Activated CD8-positive, alpha-beta memory T cell treated with anti-CD3 and anti-CD28 coated beads, Interleukin-2, amount 50 U/mL, for 24 hours (primary cell): ENCODE data around the gene DOP1B.
"Not testable (repeated sequence)": the region's sequence is repeated elsewhere in the genome, so short reads cannot be mapped to it uniquely, and the experiment has no call there.

ENCODE experiments used
- DNase-seq: peaks from one replicate; pipeline ENCODE4 v3.0.0-alpha.2; 2020; ENCODE audit errors: extremely low read depth

Gene DOP1B

GRCh38 chr21:36175771-36176565 lies 19.3 kb downstream of the DOP1B start:
- DNase-seq: no peak

DNA sequence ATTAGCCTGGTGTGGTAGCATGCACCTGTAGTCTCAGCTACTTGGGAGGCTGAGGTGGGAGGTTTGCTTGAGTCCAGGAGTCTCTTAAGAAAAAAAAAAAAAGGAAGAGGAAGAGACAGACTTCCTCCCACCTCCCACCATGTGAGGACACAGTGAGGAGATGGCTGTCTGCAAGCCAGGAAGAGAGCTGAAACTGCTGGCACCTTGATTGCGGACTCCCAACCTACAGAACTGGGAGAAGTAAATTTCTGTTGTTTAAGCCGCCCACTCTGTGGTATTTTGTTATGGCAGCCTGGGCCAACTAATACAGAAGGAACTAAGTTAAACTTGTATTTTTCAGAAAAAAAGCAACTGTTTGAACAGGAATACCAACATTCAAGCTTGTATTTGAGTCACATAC lies 21.7 kb downstream of the DOP1B start:
- no peak for DNase-seq

DNA sequence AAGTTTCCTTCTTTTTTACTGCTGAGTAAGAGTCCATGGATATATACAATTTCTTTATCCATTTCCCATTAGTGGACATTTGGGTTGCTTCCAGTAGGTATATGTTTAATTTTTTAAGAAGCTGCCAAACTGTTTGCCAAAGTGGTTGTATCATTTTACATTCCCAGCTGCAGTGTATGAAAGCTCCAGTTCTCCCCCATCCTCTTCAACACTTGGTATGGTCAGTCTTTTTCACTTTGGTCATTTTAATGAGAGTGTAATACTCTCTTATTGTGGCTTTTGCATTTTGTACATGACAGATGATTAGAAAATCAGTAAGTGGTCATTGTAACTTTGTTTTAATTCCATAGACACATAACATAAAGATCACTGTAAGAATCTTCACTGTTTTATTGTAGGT lies 22.5 kb downstream of the DOP1B start:
- no peak for DNase-seq

DNA sequence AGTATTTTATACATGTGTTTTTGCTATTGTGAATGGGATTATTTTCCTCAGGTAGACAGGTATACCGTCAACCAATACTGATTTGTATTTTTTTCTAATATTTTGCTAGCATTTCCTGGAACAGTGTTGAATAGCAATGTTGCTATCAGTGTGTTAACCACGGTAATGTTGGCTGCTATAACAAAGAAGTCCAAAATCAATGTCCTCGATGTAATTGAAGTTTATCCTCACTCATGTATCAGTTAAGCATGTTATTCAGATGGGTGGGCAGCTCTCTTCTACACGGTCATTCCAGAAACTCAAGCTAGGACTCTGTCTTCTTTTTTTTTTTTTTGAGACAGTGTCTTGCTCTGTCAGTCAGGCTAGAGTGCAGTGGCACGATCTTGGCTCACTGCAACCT lies 24.3 kb downstream of the DOP1B start:
- DNase-seq: no peak

- no peak for DNase-seq
These were observed 26.6 kb downstream of the DOP1B start for GRCh38 chr21:36183144-36183795.

- no peak for DNase-seq
These were observed 27.9 kb downstream of the DOP1B start for GRCh38 chr21:36184545-36184944.

GRCh38 chr21:36185523-36185922 lies 28.9 kb downstream of the DOP1B start:
- no peak for DNase-seq

DNA sequence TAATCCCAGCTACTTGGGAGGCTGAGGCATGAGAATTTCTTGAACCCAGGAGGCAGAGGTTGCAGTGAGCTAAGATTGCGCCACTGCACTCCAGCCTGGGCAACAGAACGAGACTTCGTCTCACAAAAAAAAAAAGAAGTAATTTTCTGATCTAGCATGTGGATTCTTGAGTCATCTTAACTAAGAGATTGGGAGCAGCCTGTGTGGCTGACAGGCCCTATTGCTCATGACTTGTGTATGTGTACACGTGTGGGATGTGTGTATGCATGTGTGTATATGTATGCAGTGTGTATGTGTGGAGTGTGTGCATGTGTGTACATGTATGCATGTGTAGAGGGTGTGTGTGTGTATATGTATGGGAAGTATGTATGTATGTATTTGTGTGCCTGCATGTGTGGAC lies 29.5 kb downstream of the DOP1B start:
- no peak for DNase-seq

DNA sequence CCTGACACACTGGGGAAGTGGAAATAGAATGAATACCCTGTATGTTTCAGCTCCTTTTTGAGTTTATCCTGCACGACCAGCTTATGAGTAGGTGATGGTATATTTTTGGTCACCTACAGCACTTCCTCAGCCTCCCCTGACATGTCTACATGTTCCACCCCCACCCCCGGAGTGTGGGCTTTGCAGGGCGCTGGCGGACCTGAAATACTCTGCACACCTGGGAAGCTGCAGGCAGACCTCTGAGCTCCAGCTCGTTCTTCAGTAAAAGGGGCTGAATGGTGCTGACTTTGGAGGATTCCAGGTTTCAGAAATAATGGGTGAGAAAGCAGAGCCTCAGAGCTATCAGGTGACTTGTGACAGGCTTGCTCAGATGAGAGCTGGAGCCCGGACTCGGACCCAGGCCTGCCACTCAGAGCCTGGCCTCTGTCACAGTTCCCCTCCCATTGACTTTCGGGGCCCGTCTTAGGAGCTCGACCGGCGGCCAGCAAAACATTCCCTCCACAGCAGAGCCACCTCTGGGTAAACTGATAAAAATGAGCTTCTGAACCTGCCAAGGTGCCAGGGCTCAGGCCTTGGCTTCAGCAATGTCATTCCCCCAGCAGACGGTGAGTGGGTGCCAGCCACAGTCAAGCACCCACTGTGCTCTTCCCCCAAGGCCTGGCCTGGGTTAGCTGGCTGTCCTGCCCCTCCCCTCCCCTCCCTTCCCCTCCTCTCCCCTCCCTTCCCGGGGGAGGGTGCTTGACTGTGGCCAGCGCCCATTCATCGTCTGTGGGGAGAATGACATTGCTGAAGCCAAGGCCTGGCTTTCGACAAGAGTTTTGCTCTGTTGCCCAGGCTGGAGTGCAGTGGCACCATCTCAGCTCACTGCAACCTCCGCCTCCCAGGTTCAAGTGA lies 30.1 kb downstream of the DOP1B start:
- no peak for DNase-seq

DNA sequence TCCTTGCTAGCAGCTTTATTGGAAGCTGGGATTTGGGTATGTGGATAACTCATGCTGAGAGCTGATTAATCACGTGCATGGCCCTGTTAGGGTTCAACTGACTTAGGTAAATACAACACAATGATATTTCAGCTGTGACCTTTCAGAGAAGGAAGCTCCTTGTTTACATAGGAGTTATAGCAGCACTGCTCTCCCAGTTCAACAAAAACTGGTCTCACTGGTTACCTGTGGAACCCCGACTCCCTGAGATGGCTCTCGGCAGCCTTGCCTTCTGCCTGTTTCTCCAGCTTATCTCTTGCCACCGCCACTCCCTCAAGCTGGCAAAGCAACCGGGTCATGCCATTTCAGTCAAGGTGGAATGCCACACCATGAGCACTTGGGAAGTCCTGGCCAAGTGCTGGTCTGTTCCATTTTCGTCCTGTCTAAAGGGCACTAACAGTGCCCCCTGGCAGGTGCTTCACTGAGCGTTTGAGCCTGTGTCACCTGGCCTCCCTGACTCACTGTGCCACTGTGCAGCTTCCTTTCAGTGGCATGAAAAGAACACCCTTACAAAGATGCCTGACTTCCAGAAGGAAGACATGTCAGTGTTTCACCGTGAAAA lies 31.6 kb downstream of the DOP1B start:
- no peak for DNase-seq

- DNase-seq: no peak
These were observed 32.3 kb downstream of the DOP1B start for GRCh38 chr21:36188937-36189336.

DNA sequence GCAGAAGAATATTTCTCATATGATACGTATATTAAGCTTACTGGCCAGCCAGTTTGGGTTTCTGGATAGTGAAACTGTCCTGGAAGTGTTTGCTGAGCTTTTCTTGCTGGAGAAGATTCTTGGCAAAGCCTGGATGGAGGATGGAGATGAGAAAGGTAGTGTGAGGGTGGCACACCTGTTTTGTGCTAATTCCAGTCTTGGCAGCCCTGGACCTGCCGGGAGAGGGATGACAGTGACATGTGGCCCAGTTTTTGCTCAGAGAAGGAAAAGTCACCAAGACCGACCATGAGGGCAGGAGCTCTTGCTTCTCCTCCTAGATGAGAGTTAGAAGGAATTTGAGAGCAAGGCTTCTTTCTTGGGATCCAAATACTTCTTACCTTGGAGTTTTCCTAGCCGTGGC lies 34.1 kb downstream of the DOP1B start:
- no peak for DNase-seq

GRCh38 chr21:36193200-36193599 lies 36.6 kb downstream of the DOP1B start:
- DNase-seq: no peak

GRCh38 chr21:36194024-36194423 lies 37.4 kb downstream of the DOP1B start:
- DNase-seq: no peak

GRCh38 chr21:36195613-36196012 lies 39.0 kb downstream of the DOP1B start:
- DNase-seq: no peak

- DNase-seq: no peak
These were observed 42.4 kb downstream of the DOP1B start for GRCh38 chr21:36199021-36199420.

- not testable (repeated sequence) for DNase-seq
These were observed 43.0 kb downstream of the DOP1B start for GRCh38 chr21:36199575-36199974.

DNA sequence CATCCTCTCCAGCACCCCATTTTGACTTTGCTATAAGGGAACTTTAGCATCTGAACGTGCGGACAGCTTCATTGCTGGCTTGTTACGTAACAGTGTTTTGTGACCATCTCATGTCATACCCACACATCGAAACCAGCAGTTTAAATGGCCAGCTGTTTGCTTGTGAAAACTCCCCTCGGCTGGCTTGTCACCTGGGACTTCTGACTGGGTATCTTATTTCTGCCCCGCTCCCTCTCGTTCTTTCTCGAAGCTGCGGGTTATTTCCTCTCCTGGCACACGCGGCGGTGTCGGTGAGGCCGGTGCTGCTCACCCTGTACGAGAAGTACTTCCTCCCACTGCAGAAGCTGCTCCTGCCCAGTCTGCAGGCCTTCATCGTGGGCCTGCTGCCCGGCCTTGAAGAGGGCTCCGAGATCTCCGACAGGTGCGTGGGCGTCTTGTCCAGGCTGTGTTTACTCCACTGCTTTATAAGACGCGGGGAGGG lies 43.5 kb downstream of the DOP1B start:
- no peak for DNase-seq

- DNase-seq: no peak
These were observed 46.3 kb downstream of the DOP1B start for GRCh38 chr21:36202726-36203602.

DNA sequence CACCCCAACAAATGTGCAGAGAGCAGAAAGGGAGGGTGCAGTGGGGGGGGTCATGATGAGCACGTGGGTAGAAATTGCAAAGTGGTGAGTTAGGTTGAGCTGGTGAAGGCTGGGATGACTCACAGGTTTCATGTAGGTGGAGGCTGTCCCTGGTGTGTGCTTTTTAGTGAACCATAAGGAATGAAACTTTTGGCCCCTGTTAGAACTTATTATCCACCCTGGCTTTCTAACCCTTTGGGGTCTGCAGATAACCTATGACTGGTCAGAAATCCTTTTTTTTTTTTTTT lies 46.9 kb downstream of the DOP1B start:
- peak; percentile 20 for DNase-seq

DNA sequence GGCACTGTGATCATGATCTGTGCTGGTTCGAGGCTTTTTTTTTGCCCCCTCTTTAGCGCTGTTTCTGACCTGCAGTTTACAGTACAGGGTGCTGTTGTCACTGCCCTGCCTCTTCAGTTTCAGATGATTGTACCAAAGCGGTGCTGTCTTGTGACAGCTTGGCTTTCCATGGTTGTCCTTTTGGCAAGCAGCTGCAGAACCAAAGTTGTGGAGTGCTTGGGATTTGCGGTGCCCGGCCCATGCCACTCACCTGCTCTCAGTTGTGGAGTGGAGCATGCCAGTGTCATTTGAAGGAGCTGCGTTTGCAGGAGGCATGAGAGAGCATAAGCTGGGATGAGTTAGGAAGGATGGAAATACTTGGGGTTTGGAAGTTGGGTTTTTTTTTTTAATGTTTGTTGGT lies 48.4 kb downstream of the DOP1B start:
- DNase-seq: no peak
